Upper lobe of right lung (tissue), 1 donor: ENCODE measurements around the gene CDC42EP1. TPM values are rescaled to one million over a fixed set of nuclear protein-coding genes. Genes with fewer than 3 reads are reported as not detected.

Experiments
- ATAC-seq: fragments of 200-7000 bp; cut with Tn5 transposase; one replicate; pipeline ENCODE4 v1.9.1; 2020; ENCODE audit warnings: mild to moderate bottlenecking, moderate library complexity
- DNase-seq: peaks from one replicate; pipeline ENCODE4 v3.0.0-alpha.2; 2020
- H3K27ac ChIP-seq: fragments of 200-600 bp; one replicate; pipeline ENCODE4 v1.8.0; 2022
- H3K27me3 ChIP-seq: fragments of 200-600 bp; one replicate; pipeline ENCODE4 v1.8.0; 2022; ENCODE audit warnings: mild to moderate bottlenecking
- H3K36me3 ChIP-seq: fragments of 200-600 bp; one replicate; pipeline ENCODE4 v1.8.0; 2022
- H3K4me1 ChIP-seq: fragments of 200-600 bp; one replicate; pipeline ENCODE4 v1.8.0; 2022
- H3K4me3 ChIP-seq: fragments of 200-600 bp; one replicate; pipeline ENCODE4 v1.8.0; 2022; ENCODE audit warnings: mild to moderate bottlenecking
- H3K9me3 ChIP-seq: fragments of 200-600 bp; one replicate; pipeline ENCODE4 v1.8.0; 2022
- intact Hi-C: fragments of 100-400 bp; cut with DNase I; formaldehyde crosslinking; loops from one replicate; pipeline ENCODE4 v1.11.0; 2022
- total RNA-seq: library from RNA; stranded (reverse); fragmentation: NEBNext Ultra II Directional; extraction: Animal tissue kit (Norgen Biotek cat#: 25700); gene quantifications from one replicate; pipeline ENCODE4 v1.2.1, GENCODE V29; 2021
- TF ChIP-seq, protein P1 (sequence below): fragments of 200-600 bp; IDR thresholded peaks from one replicate; pipeline ENCODE4 v1.8.0; 2022; ENCODE audit warnings: antibody characterized with exemption
- donor health status: DM: no; HTN: yes; CAD: no; lungs with severe emphysema.

Gene CDC42EP1
- total RNA-seq, 1 donor from 2014 or later = 73.9 TPM

DNA sequence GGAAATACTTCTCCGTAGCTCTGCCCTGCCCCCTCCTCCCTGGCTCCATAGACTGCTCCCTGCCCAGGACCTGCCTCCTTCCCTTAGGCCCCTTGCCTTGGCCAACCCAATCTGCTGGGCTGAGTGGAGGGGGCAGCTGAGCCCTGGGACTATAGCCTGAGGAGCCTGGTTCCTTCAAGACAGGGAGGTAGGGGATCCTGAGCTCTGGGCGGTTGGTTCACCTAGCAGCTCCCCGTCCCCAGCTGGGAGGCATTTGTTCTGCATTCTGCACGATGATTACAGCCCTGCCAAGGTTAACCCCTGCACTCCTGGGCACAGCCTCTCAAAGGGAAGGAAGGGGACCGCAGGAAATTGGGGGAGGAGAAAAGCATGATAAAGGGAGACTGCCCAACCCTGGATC, 3.6 kb upstream of the CDC42EP1 start:
- H3K4me1 ChIP-seq = peaks cover 26% of the 10 kb centered on the region
- TF ChIP-seq, protein P1, sequence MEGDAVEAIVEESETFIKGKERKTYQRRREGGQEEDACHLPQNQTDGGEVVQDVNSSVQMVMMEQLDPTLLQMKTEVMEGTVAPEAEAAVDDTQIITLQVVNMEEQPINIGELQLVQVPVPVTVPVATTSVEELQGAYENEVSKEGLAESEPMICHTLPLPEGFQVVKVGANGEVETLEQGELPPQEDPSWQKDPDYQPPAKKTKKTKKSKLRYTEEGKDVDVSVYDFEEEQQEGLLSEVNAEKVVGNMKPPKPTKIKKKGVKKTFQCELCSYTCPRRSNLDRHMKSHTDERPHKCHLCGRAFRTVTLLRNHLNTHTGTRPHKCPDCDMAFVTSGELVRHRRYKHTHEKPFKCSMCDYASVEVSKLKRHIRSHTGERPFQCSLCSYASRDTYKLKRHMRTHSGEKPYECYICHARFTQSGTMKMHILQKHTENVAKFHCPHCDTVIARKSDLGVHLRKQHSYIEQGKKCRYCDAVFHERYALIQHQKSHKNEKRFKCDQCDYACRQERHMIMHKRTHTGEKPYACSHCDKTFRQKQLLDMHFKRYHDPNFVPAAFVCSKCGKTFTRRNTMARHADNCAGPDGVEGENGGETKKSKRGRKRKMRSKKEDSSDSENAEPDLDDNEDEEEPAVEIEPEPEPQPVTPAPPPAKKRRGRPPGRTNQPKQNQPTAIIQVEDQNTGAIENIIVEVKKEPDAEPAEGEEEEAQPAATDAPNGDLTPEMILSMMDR = no peak
- ATAC-seq = no peak
- DNase-seq = no peak
- intact Hi-C loops = no loop called here
- H3K36me3 ChIP-seq = no peaks in the 10 kb centered on the region
- H3K27ac ChIP-seq = no peak overlapping the region
- no peak overlapping the region for H3K4me3 ChIP-seq
- no peaks in the 10 kb centered on the region for H3K27me3 ChIP-seq
- H3K9me3 ChIP-seq = no peaks in the 10 kb centered on the region

GRCh38 chr22:37557321-37558001, 2.8 kb upstream of the CDC42EP1 start:
- Histone ChIP-seq H3K4me1 (peaks cover 27% of the 10 kb centered on the region), H3K27ac (no peak overlapping the region), H3K36me3 (no peaks in the 10 kb centered on the region), H3K9me3 (no peaks in the 10 kb centered on the region), H3K4me3 (no peak overlapping the region), H3K27me3 (no peaks in the 10 kb centered on the region)
- DNase-seq = no peak
- TF ChIP-seq, protein P1 = no peak
- intact Hi-C loops = no loop called here
- peak; percentile 7 for ATAC-seq

DNA sequence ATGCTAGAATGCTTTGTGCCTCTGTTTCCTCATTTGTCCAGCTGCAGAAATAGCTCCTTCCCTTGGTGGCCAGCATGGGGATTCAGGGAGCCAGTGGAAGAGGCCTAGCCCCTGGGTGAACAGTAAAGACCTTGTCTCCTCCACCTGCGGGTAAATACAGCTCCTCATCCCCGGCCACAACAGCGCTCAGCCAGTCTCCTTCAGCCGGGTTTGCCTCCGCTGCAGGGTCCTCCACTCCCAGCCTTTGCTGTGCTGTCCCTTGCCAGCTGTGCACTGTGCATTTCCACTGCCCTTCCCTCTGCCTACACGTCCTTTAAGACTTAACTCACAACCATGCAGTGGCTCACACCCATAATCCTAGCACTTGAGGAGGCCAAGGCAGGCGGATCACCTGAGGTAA, 1.5 kb upstream of the CDC42EP1 start:
- ATAC-seq = no peak
- Histone ChIP-seq H3K36me3 (no peaks in the 10 kb centered on the region), H3K9me3 (no peaks in the 10 kb centered on the region), H3K27me3 (no peaks in the 10 kb centered on the region), H3K4me3 (no peak overlapping the region), H3K27ac (no peak overlapping the region), H3K4me1 (peaks cover 39% of the 10 kb centered on the region)
- DNase-seq = no peak
- TF ChIP-seq, protein P1 = no peak
- intact Hi-C loops = no loop called here

GRCh38 chr22:37559521-37559900, 769 bp upstream of the CDC42EP1 start:
- Histone ChIP-seq H3K4me1 (peaks cover 46% of the 10 kb centered on the region), H3K4me3 (peak overlapping the region; percentile 49), H3K36me3 (no peaks in the 10 kb centered on the region), H3K9me3 (no peaks in the 10 kb centered on the region), H3K27ac (peak overlapping the region; percentile 92), H3K27me3 (no peaks in the 10 kb centered on the region)
- TF ChIP-seq, protein P1 = no peak
- ATAC-seq (no peak), DNase-seq (no peak)
- intact Hi-C loops = no loop called here

DNA sequence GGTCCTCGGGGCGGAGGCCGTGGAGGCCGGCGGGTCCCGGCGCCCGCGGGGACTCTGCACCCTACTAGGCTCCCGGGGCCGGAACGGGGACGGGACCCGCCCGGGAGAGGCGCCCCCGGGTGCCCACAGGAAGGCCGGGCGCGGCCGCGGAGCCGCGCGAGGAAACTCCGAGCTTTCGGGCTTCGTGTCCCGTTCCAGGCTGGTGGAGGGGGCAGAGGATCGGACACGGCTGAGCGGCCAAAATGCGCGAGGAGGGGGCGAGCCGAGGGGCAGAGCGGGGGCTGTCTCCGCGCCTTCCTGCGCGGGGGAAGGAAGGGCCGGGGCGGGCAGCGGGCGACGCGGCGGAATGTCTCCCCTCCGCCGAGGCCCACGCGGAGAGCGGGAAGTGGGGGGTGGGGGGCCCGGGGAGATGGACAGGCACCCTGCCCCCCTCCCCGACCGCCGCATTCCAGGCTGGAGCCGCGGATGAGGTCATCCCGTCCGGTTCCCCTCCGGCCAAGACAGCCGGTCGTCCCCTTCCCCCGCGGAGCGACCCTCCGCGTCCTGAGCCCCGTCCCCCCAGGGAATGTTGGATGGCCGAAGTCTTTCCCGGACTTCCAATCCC, 430 bp downstream of the CDC42EP1 start:
- peak overlapping the region; percentile 97 for H3K27ac ChIP-seq
- intact Hi-C loops = no loop called here
- H3K4me3 ChIP-seq = peak overlapping the region; percentile 66
- H3K4me1 ChIP-seq = peaks cover 58% of the 10 kb centered on the region
- H3K36me3 ChIP-seq = peaks cover under 1% of the 10 kb centered on the region
- TF ChIP-seq, protein P1 = no peak
- no peaks in the 10 kb centered on the region for H3K9me3 ChIP-seq
- DNase-seq (peak; percentile 85), ATAC-seq (peak; percentile 44)
- H3K27me3 ChIP-seq = no peaks in the 10 kb centered on the region
